Neural progenitor cell (in vitro differentiated cells): ENCODE results near the gene IL13RA2. TPM values are rescaled to one million over a fixed set of nuclear protein-coding genes. Genes with fewer than 3 reads are reported as not detected.

ENCODE experiments used
- DNase-seq: peaks from one replicate; pipeline ENCODE4 v3.0.0-alpha.2; 2016; ENCODE audit warnings: low spot score
- H2AFZ ChIP-seq: fragments of 200-600 bp; sonication (generic); replicated peaks from 2 replicates; pipeline ENCODE4 v1.6.1; 2016; ENCODE audit warnings: antibody characterized with exemption
- H3F3A ChIP-seq: fragments of 200-600 bp; sonication (generic); 2 replicates; pipeline ENCODE4 v1.6.1; 2016; ENCODE audit warnings: antibody characterized with exemption, low read depth
- H3K27ac ChIP-seq: fragments of 200-600 bp; sonication (generic); 2 replicates; pipeline ENCODE4 v1.5.1; 2016; ENCODE audit warnings: mild to moderate bottlenecking
- H3K27me3 ChIP-seq: fragments of 200-600 bp; sonication (generic); 2 replicates; pipeline ENCODE4 v1.6.1; 2016; ENCODE audit warnings: mild to moderate bottlenecking, moderate library complexity
- H3K36me3 ChIP-seq: fragments of 200-600 bp; sonication (generic); 2 replicates; pipeline ENCODE4 v1.5.1; 2016
- H3K4me1 ChIP-seq: fragments of 200-600 bp; sonication (generic); 2 replicates; pipeline ENCODE4 v1.6.1; 2016; ENCODE audit warnings: mixed run types
- H3K4me2 ChIP-seq: fragments of 200-600 bp; sonication (generic); 2 replicates; pipeline ENCODE4 v1.6.1; 2016
- H3K4me3 ChIP-seq: fragments of 200-600 bp; sonication (generic); 2 replicates; pipeline ENCODE4 v1.5.1; 2016
- H3K79me2 ChIP-seq: fragments of 200-600 bp; sonication (generic); 2 replicates; pipeline ENCODE4 v1.6.1; 2016; ENCODE audit warnings: low read depth
- H3K9ac ChIP-seq: fragments of 200-600 bp; sonication (generic); 2 replicates; pipeline ENCODE4 v1.6.1; 2016
- H3K9me3 ChIP-seq: fragments of 200-600 bp; sonication (generic); 2 replicates; pipeline ENCODE4 v1.5.1; 2016; ENCODE audit warnings: low read depth
- H4K20me1 ChIP-seq: fragments of 200-600 bp; sonication (generic); 2 replicates; pipeline ENCODE4 v1.6.1; 2016; ENCODE audit warnings: low read depth
- H3K27ac Mint-ChIP-seq: 3 replicates; pipeline ENCODE4 v1.8.0; 2021; ENCODE audit warnings: mixed read lengths
- H3K27me3 Mint-ChIP-seq: 2 replicates; pipeline ENCODE4 v1.8.0; 2022; ENCODE audit warnings: low read depth, mild to moderate bottlenecking, inconsistent platforms, moderate library complexity, mixed read lengths; ENCODE audit not compliant: insufficient read depth
- H3K36me3 Mint-ChIP-seq: 3 replicates; pipeline ENCODE4 v1.8.0; 2021; ENCODE audit warnings: mixed read lengths
- H3K4me1 Mint-ChIP-seq: 3 replicates; pipeline ENCODE4 v1.8.0; 2021; ENCODE audit warnings: mixed read lengths
- H3K4me3 Mint-ChIP-seq: 3 replicates; pipeline ENCODE4 v1.8.0; 2021; ENCODE audit warnings: mild to moderate bottlenecking, moderate library complexity, mixed read lengths
- H3K9me3 Mint-ChIP-seq: 3 replicates; pipeline ENCODE4 v1.8.0; 2020; ENCODE audit warnings: mixed read lengths
- CTCF ChIP-seq: fragments of 200-600 bp; sonication (generic); IDR thresholded peaks from 2 replicates; pipeline ENCODE4 v1.5.1; 2017; ENCODE audit warnings: antibody characterized with exemption, mild to moderate bottlenecking
- EZH2 ChIP-seq: fragments of 200-600 bp; sonication (generic); IDR thresholded peaks from 2 replicates; pipeline ENCODE4 v1.6.1; 2017; ENCODE audit warnings: antibody characterized with exemption, mild to moderate bottlenecking, moderate library complexity
- EZH2phosphoT487 ChIP-seq: fragments of 200-600 bp; sonication (generic); IDR thresholded peaks from 2 replicates; pipeline ENCODE4 v1.6.1; 2017; ENCODE audit warnings: antibody characterized with exemption
- total RNA-seq: library from RNA; depleted of rRNA; stranded (reverse); fragments of >200 nt; gene quantifications from 2 replicates; pipeline ENCODE4 v1.2.3, GENCODE V29; 2015; ENCODE audit warnings: low replicate concordance

Gene IL13RA2
- total RNA-seq, 1 donor from 2014 or later, result not detected

- Mint-ChIP-seq H3K4me3 (no peak overlapping the region), H3K27ac (no peak overlapping the region), H3K4me1 (peaks cover 4% of the 10 kb centered on the region), H3K36me3 (no peaks in the 10 kb centered on the region), H3K9me3 (no peaks in the 10 kb centered on the region), H3K27me3 (no peaks in the 10 kb centered on the region)
- H3K79me2 ChIP-seq, result no peaks in the 10 kb centered on the region
- H3K4me3 ChIP-seq, result no peak overlapping the region
- no peak for TF ChIP-seq EZH2
- TF ChIP-seq CTCF, result peak; percentile 63
- DNase-seq, result peak; percentile 47
- H3K27ac ChIP-seq, result no peak overlapping the region
- no peak overlapping the region for H3K4me2 ChIP-seq
- no peak overlapping the region for H2AFZ ChIP-seq
- H3K36me3 ChIP-seq, result no peaks in the 10 kb centered on the region
- no peaks in the 10 kb centered on the region for H3K9me3 ChIP-seq
- H3K4me1 ChIP-seq, result no peaks in the 10 kb centered on the region
- no peak overlapping the region for H3K9ac ChIP-seq
- no peaks in the 10 kb centered on the region for H4K20me1 ChIP-seq
- H3F3A ChIP-seq, result no peaks in the 10 kb centered on the region
- no peaks in the 10 kb centered on the region for H3K27me3 ChIP-seq
These were observed 728 bp upstream of the IL13RA2 start for GRCh38 chrX:115018040-115018647.

DNA sequence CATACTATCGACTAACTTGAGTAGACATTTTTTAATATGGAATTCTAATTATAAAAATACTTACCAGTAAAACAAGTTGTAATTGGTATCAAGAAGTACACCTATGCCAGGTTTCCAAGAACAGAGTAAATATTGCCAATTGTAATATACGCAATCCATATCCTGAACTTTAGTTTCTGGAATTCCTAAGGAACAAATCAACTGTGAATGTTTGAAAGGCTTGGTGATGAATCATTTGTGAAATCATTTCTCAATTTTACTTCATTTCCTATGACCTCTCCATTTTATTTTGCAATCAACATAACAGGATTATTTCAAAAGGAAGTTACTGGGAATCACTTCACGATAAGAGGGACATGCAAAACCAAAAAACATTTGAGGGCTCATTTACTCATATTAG, 3.7 kb downstream of the IL13RA2 start:
- Mint-ChIP-seq H3K36me3 (no peaks in the 10 kb centered on the region), H3K27ac (no peak overlapping the region), H3K9me3 (no peaks in the 10 kb centered on the region), H3K4me1 (peaks cover 4% of the 10 kb centered on the region), H3K4me3 (no peak overlapping the region), H3K27me3 (no peaks in the 10 kb centered on the region)
- H3F3A ChIP-seq, result no peaks in the 10 kb centered on the region
- H3K27me3 ChIP-seq, result no peaks in the 10 kb centered on the region
- no peak for DNase-seq
- no peaks in the 10 kb centered on the region for H3K79me2 ChIP-seq
- H3K4me1 ChIP-seq, result no peaks in the 10 kb centered on the region
- H4K20me1 ChIP-seq, result no peaks in the 10 kb centered on the region
- H3K4me2 ChIP-seq, result no peak overlapping the region
- H3K4me3 ChIP-seq, result no peak overlapping the region
- no peak overlapping the region for H2AFZ ChIP-seq
- no peak overlapping the region for H3K9ac ChIP-seq
- H3K36me3 ChIP-seq, result no peaks in the 10 kb centered on the region
- no peak overlapping the region for H3K27ac ChIP-seq
- TF ChIP-seq EZH2phosphoT487 (no peak), CTCF (no peak), EZH2 (no peak)
- H3K9me3 ChIP-seq, result no peaks in the 10 kb centered on the region

DNA sequence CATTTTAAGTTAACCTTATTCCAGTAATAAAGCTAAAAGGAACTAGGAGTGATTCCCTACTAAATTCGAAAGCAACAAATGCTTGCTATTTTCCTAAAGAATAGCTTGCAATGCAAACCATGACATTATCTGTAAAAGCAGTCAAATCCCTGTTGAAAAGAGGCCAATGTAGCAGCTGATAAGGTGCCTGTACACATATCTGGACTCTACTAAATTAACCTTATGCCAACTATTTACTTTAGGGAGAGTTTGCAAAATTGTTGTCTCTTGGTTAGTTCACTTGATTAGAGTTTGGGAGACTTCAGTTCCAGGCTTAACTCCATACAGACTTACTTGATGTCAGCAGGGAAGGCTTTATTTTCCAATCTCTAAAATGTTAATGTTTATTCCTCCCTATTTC, 6.0 kb downstream of the IL13RA2 start:
- H3K9me3 Mint-ChIP-seq, result no peaks in the 10 kb centered on the region
- H3F3A ChIP-seq, result no peaks in the 10 kb centered on the region
- H4K20me1 ChIP-seq, result no peaks in the 10 kb centered on the region
- no peak for TF ChIP-seq EZH2phosphoT487
- TF ChIP-seq CTCF, result no peak
- TF ChIP-seq EZH2, result no peak
- H3K36me3 ChIP-seq, result no peaks in the 10 kb centered on the region
- H3K9ac ChIP-seq, result no peak overlapping the region
- no peak overlapping the region for H3K4me3 Mint-ChIP-seq
- H3K27ac Mint-ChIP-seq, result no peak overlapping the region
- no peak for DNase-seq
- H3K27me3 Mint-ChIP-seq, result no peaks in the 10 kb centered on the region
- no peak overlapping the region for H3K4me3 ChIP-seq
- no peak overlapping the region for H3K4me2 ChIP-seq
- no peaks in the 10 kb centered on the region for H3K36me3 Mint-ChIP-seq
- no peak overlapping the region for H3K27ac ChIP-seq
- no peaks in the 10 kb centered on the region for H3K4me1 Mint-ChIP-seq
- H3K9me3 ChIP-seq, result no peaks in the 10 kb centered on the region
- no peaks in the 10 kb centered on the region for H3K4me1 ChIP-seq
- H2AFZ ChIP-seq, result no peak overlapping the region
- no peaks in the 10 kb centered on the region for H3K79me2 ChIP-seq
- H3K27me3 ChIP-seq, result peaks cover 5% of the 10 kb centered on the region
